H1 (cell line): Measurements from ENCODE around the gene THUMPD3.

ENCODE experiments used
- CEBPB ChIP-seq: IDR thresholded peaks from 2 replicates; pipeline ENCODE4 v1.6.1; 2012; ENCODE audit warnings: low read depth, low read length
- CTCF ChIP-seq, 3 experiments: IDR thresholded peaks; 1 replicate in 2 of 3; 2 replicates in 1 of 3; pipeline versions ENCODE4 v1.5.1 to v1.6.1; 2011; ENCODE audit warnings: low read length in 3 of 3, mild to moderate bottlenecking in 3 of 3, inconsistent platforms in 2 of 3, low read depth in 1 of 3, moderate library complexity in 1 of 3; ENCODE audit not compliant: insufficient read depth in 1 of 3; ENCODE audit errors: control extremely low read depth in 1 of 3
- SIN3A ChIP-seq, 2 experiments: IDR thresholded peaks in 1 of 2; conservative IDR thresholded peaks in 1 of 2; 2 replicates each; pipeline ENCODE4 v1.6.1; 2011 to 2012; ENCODE audit warnings: low read length in 2 of 2, improper control_type of control experiment in 1 of 2, low read depth in 1 of 2, mild to moderate bottlenecking in 1 of 2
- SP1 ChIP-seq: IDR thresholded peaks from 2 replicates; pipeline ENCODE4 v1.6.1; 2011; ENCODE audit warnings: low read depth, low read length

GRCh38 chr3:9340472-9340902 is 22.4 kb upstream of the THUMPD3 start:
- no peak for TF ChIP-seq SIN3A (conservative IDR thresholded peaks at IDR 0.05 in 1 of 2, IDR thresholded peaks at IDR 0.05 in 1 of 2; ENCODE audit: low read depth in 1 of 2, low read length in 2 of 2)
- TF ChIP-seq CEBPB = no peak
- TF ChIP-seq SP1 = no peak
- no peak for TF ChIP-seq CTCF (IDR thresholded peaks at IDR 0.05; ENCODE audit: control extremely low read depth in 1 of 3, insufficient read depth in 1 of 3, low read depth in 1 of 3, low read length in 3 of 3)
